HG03460 (cell line): ENCODE results near the gene CTSD.

ENCODE experiments used
- ATAC-seq: cut with Tn5 transposase; IDR thresholded peaks from one replicate; pipeline ENCODE4 v1.9.1; 2021; ENCODE audit not compliant: unreplicated experiment

CTSD gene

DNA sequence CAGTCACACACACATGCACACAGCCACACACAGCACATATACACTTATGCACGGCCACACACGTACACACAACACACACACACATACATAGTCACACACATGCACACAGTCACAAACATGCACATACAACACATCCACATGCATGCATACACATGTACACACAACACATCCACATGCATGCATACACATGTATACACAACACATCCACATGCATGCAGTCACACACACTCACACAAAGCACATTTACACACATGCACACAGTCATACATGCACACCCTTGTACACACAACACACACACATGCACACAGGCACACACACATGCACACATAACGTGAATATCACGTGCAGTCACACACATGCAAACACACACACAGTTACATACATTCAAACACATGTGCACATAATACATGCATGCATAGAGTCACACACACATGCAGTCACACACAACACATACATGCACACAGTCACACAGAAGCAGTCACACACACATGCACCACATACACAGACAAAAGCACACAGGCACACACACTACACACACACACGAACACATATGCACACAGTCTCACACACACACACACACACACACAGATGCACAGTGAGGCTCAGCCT lies 32.2 kb downstream of the CTSD start:
- no peak for ATAC-seq

GRCh38 chr11:1730059-1730629 lies 33.6 kb downstream of the CTSD start:
- ATAC-seq, result no peak

DNA sequence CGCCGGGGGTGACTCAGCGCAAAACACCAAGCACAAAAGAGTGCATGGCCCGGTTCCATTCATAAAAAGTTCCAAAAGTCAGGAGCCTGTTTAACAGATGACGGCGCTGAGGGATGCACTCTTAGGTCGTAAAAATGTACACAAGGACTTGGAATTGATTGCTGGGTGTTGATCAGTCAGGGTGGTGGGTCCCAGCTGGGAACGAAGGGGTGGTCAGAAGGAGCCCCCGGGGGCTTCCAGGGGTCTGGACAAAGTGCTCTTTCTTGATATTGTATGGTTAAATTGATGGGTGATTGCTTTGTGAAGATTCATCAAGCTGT lies 34.1 kb downstream of the CTSD start:
- no peak for ATAC-seq

GRCh38 chr11:1728931-1729691 lies 34.6 kb downstream of the CTSD start:
- ATAC-seq, result no peak

DNA sequence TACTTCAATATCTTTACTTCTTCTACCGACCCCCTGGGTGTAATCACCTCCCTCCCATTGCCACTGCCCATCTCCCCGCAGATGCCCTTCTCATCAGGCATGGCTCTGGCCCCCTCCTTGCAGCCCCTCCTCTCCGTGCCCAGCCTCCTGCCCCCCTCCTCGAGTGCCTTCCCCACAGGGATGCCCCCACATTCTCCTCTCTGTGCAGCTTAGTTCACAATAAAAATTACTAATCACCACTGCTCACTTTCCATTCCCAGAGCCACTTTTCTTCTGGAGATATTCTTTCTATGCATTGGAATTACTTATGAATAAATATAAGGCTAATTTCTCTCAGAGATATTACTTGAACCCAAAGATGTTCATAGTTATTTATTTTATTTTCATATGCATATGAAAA lies 35.4 kb downstream of the CTSD start:
- ATAC-seq, result no peak

GRCh38 chr11:1727861-1728260 lies 35.9 kb downstream of the CTSD start:
- ATAC-seq, result no peak

GRCh38 chr11:1727096-1727690 lies 36.5 kb downstream of the CTSD start:
- ATAC-seq, result no peak

DNA sequence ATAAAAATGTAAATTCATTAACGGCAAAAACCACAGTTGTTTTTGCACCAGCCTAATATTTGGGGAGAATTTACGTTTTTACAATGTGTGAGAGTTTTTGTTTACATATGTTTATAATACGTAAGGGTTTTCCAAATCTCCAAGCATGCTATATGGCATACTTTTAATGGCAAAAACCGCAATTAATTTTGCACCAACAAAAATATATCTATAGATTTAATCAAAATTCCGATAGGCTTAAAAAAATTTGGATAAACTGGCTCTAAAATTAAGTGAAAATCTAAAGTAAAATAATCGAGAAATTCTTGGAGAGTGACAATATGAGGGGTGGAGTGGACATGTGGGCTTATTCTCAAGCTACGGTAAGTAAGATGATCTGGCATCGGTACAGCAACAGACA lies 43.9 kb downstream of the CTSD start:
- ATAC-seq, result no peak

DNA sequence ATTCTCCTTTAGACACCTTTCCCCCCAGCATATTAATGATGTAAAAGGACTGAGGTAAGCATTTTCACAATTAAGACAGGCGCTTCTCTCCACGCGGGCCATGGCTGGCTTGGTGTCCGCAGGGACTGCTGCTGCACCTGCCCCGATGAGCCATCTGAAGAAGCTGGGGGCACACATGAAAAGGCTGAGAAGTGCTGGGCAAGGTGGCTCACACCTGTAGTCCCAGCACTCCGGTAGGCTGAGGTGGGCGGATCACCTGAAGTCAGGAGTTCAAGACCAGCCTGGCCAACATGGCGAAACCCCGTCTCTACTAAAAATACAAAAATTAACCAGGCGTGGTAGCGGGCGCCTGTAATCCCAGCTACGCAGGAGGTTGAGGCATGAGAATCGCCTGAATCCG lies 45.4 kb downstream of the CTSD start:
- no peak for ATAC-seq

DNA sequence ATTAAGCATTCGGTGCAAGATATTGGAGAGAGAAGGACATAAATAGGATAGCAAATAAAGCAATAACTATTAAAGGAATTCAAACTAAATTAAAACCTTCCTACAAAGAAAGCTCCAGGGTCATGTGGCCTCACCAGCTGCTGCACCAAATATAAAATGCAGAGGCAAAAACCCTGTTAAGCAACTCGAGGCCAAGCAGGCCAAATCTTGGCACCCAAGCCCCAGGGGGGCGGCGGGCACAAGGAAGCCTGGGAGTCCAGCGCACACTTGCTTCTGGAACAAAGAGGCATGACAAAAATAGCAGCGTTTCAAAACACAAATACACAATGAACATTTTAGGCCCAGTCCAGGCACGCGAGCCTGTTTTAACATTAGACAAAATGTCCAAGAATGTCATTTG lies 46.0 kb downstream of the CTSD start:
- ATAC-seq, result no peak

GRCh38 chr11:1714908-1715885 lies 48.5 kb downstream of the CTSD start:
- ATAC-seq, result no peak

DNA sequence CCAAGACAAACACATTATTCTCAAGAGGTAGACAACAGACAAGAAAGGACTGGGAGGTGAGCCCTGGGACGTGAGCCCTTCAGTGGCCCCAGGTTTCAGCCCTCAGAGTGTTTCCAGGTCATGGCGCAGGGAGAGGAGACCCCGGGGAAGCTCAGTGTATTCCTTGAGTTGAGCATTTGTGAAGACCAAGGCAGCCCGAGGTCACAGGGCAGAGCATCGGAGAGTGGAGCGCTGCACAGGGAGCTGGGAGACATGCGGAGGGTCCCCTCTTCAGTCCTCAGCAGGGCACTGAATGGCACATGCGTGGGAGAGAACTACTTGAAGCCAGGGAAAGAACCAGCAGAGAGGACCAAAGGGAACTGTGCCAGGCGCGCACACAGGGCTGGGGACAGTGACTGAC lies 55.0 kb downstream of the CTSD start:
- no peak for ATAC-seq

GRCh38 chr11:1707751-1708150 lies 56.0 kb downstream of the CTSD start:
- ATAC-seq, result no peak

DNA sequence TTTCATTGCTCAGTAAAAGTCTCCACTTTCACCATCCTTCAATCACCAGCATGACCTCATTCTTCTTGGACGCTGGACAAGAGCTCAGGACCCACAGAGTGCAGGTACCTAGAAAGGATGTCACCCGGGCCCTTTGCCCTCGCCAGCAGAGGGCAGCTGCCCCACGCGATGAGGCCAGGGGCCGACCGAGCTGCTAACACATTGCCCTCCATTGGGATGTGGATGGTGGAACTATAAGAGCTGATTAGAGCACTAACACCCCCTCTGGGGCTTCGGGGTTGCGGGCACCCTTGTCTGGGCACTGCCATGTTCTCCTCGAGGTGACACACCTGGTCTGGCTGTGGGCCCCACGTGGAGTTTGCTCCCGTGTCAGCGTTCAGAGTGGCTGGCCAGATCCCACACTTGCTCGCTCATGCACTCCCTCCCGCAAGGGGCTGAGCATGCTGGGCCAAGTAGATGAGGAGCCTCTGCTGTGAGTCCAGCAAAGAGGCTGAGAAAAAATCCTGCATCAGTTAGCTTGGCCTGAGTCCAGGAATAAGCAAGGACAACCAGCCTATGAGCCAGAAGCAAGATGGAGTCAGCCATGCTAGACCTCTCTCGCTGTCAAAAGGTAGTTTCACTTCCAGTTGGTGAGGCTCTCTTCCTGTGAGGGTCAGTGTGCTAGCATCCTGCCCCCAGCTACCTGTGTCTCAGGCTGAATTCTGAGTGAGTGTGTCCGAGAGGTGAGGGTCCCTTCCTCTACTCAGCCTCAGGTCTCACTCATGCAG lies 56.9 kb downstream of the CTSD start:
- no peak for ATAC-seq

- no peak for ATAC-seq
Observed at GRCh38 chr11:1705126-1706052, 58.3 kb downstream of the CTSD start.

- ATAC-seq, result no peak
Observed at GRCh38 chr11:1703146-1703545, 60.6 kb downstream of the CTSD start.
